Adrenal gland (tissue), 5 donors: ENCODE data around the gene PSMA6.

ENCODE experiments used
- CTCF ChIP-seq, 6 experiments: fragments of 450-650 bp in 4 of 6; fragments of 200-600 bp in 2 of 6; sonication (generic) in 1 of 6; IDR thresholded peaks; 1 replicate in 5 of 6; 2 replicates in 1 of 6; pipeline versions ENCODE4 v1.5.1 to v1.8.0; 2016 to 2021; ENCODE audit warnings: antibody characterized with exemption in 6 of 6, mild to moderate bottlenecking in 2 of 6, moderate library complexity in 1 of 6
- POLR2A ChIP-seq, 2 donors: fragments of 450-650 bp; IDR thresholded peaks; one replicate each; pipeline ENCODE4 v1.6.1; 2017; ENCODE audit warnings: antibody characterized with exemption in 2 of 2, mild to moderate bottlenecking in 2 of 2, moderate library complexity in 1 of 2
- donor health status: DM: no; HTN: no; CAD: no.

DNA sequence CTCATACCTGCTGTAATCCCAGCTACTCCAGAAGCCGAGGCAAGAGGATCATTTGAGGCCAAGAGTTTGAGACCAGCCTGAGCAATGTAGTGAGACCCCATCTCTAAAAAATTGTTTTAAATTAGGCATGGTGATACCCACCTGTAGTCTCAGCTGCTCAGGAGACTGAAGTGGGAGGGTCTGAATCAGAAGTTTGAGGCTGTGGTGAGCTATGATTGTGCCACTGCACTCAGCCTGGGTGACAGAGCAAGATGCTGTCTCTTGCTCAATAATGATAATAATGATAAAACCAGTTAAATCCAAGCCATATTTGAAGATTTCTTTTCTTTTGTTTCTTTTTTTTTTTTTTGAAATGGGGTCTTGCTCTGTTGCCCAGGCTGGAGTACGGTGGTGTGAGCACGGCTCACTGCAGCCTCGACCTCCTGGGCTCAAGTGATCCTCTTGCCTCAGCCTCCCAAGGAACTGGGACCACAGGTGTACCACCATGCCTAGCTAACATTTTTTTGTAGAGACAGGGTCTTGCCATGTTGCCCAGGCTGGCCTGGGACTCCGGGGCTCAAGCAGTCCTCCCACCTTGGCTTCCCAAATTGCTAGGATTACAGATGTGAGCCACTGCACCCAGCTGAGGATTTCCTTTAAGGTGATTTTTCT, 12.8 kb downstream of the PSMA6 start:
- no peak for TF ChIP-seq CTCF (IDR thresholded peaks at IDR 0.05)
- TF ChIP-seq POLR2A (IDR thresholded peaks at IDR 0.05), result no peak
